ENCODE results near the gene RICTOR. TPM values are rescaled to one million over a fixed set of nuclear protein-coding genes. Genes with fewer than 3 reads are reported as not detected.

The RICTOR gene
- total and polyA plus RNA-seq, 2 donors (not counting 1 experiment from before 2014, with no cell fraction given) = 17.1 to 26.3 TPM

DNA sequence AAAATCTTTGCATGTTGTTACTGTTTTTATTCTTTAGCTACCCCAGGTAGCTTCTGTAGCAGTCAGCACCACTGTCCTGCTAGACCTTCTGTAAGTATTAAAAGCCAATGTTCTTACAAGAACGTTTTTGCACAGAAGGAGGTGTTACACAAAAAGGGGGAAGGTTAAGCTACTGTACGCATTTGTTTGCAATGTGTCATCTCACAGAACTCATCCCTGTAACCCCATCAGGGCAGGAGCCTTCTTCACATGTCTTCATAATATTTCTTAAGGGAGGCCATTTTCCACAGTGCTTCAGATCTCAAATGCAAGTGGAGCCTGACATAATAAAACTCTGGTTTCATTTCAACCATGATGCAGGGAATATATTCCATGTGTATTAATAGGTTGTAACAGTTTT, 160.5 kb downstream of the RICTOR start:
- H4K20me1 ChIP-seq (ENCODE audit: control insufficient read depth, extremely low read depth, insufficient read depth, low read length) = no peaks in the 10 kb centered on the region
- H2AFZ ChIP-seq (ENCODE audit: low read length) = no peak overlapping the region
- H3K4me3 ChIP-seq (replicated peaks in 1 of 4; ENCODE audit: control extremely low read depth in 1 of 4, insufficient read depth in 1 of 4, low read depth in 3 of 4, low read length in 4 of 4) = no peak overlapping the region
- H3K27ac ChIP-seq (ENCODE audit: insufficient read depth, low read length) = no peak overlapping the region
- H3K9me3 ChIP-seq (ENCODE audit: control insufficient read depth, insufficient read depth, low read depth, low read length) = no peaks in the 10 kb centered on the region
- DNase-seq (ENCODE audit: low read depth in 2 of 2) = no peak
- H3K36me3 ChIP-seq (ENCODE audit: control insufficient read depth, insufficient read depth, low read length) = peaks cover 7% of the 10 kb centered on the region
- TF ChIP-seq, protein P1, sequence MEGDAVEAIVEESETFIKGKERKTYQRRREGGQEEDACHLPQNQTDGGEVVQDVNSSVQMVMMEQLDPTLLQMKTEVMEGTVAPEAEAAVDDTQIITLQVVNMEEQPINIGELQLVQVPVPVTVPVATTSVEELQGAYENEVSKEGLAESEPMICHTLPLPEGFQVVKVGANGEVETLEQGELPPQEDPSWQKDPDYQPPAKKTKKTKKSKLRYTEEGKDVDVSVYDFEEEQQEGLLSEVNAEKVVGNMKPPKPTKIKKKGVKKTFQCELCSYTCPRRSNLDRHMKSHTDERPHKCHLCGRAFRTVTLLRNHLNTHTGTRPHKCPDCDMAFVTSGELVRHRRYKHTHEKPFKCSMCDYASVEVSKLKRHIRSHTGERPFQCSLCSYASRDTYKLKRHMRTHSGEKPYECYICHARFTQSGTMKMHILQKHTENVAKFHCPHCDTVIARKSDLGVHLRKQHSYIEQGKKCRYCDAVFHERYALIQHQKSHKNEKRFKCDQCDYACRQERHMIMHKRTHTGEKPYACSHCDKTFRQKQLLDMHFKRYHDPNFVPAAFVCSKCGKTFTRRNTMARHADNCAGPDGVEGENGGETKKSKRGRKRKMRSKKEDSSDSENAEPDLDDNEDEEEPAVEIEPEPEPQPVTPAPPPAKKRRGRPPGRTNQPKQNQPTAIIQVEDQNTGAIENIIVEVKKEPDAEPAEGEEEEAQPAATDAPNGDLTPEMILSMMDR (conservative IDR thresholded peaks at IDR 0.05 in 1 of 2, IDR thresholded peaks at IDR 0.05 in 1 of 2; ENCODE audit: low read depth in 1 of 2, low read length in 2 of 2) = no peak
- H3K79me2 ChIP-seq (ENCODE audit: control insufficient read depth, insufficient read depth, low read length) = no peaks in the 10 kb centered on the region
- H3K4me1 ChIP-seq (ENCODE audit: control insufficient read depth, extremely low read depth, insufficient read depth, low read length) = no peaks in the 10 kb centered on the region
- H3K4me2 ChIP-seq (ENCODE audit: extremely low read depth, insufficient read depth, low read length) = no peak overlapping the region
- H3K27me3 ChIP-seq (ENCODE audit: control insufficient read depth, insufficient read depth, low read length) = no peaks in the 10 kb centered on the region
- no peak overlapping the region for H3K9ac ChIP-seq (ENCODE audit: insufficient read depth, low read length)

DNA sequence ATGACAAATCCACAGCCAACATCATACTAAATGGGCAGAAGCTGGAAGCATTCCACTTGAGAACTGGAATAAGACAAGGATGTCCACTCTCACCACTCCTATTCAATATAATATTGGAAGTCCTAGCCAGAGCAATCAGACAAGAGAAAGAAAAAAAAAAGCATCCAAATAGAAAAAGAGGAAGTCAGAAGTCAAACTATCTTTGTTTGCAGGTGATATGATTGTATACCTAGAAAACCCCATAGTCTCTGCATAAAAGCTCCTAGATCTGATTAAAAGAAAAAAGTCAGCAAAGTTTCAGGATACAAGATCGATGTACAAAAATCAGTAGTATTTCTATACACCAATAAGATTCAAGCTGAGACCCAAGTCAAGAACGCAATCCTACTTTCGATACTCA, 162.3 kb downstream of the RICTOR start:
- no peaks in the 10 kb centered on the region for H3K4me1 ChIP-seq (ENCODE audit: control insufficient read depth, extremely low read depth, insufficient read depth, low read length)
- no peak overlapping the region for H3K27ac ChIP-seq (ENCODE audit: insufficient read depth, low read length)
- no peak overlapping the region for H3K4me3 ChIP-seq (replicated peaks in 1 of 4; ENCODE audit: control extremely low read depth in 1 of 4, insufficient read depth in 1 of 4, low read depth in 3 of 4, low read length in 4 of 4)
- H3K9me3 ChIP-seq (ENCODE audit: control insufficient read depth, insufficient read depth, low read depth, low read length) = no peaks in the 10 kb centered on the region
- no peaks in the 10 kb centered on the region for H4K20me1 ChIP-seq (ENCODE audit: control insufficient read depth, extremely low read depth, insufficient read depth, low read length)
- no peak overlapping the region for H3K4me2 ChIP-seq (ENCODE audit: extremely low read depth, insufficient read depth, low read length)
- DNase-seq (ENCODE audit: low read depth in 2 of 2) = no peak
- H3K27me3 ChIP-seq (ENCODE audit: control insufficient read depth, insufficient read depth, low read length) = no peaks in the 10 kb centered on the region
- no peak overlapping the region for H3K9ac ChIP-seq (ENCODE audit: insufficient read depth, low read length)
- H3K79me2 ChIP-seq (ENCODE audit: control insufficient read depth, insufficient read depth, low read length) = no peaks in the 10 kb centered on the region
- H3K36me3 ChIP-seq (ENCODE audit: control insufficient read depth, insufficient read depth, low read length) = peaks cover 9% of the 10 kb centered on the region
- TF ChIP-seq EZH2 (IDR thresholded peaks at IDR 0.05; ENCODE audit: low read length, missing control alignments) = no peak
- TF ChIP-seq, protein P1 (conservative IDR thresholded peaks at IDR 0.05 in 1 of 2, IDR thresholded peaks at IDR 0.05 in 1 of 2; ENCODE audit: low read depth in 1 of 2, low read length in 2 of 2) = no peak
- no peak overlapping the region for H2AFZ ChIP-seq (ENCODE audit: low read length)

DNA sequence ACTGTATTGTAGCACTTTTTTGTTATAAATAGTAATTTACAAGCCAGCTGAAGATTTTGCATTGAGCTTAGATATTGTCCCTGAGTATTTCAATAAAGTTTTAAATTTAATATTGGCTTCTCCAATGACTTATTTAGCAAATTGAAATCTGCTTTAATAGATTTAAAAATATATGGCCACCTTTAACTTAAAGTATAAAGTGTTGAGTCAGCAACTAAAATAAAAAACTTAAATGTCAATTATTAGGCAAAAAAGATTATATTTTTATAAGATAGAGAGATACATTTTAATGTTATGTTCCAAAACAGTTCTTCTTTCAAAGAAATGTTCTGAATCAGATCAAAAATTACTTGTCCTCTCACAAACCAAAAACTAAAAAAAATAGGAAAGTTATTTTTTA, 167.7 kb downstream of the RICTOR start:
- H3K4me3 ChIP-seq (replicated peaks in 1 of 4; ENCODE audit: control extremely low read depth in 1 of 4, insufficient read depth in 1 of 4, low read depth in 3 of 4, low read length in 4 of 4) = no peak overlapping the region
- no peak for DNase-seq (ENCODE audit: low read depth in 2 of 2)
- TF ChIP-seq, protein P1 (conservative IDR thresholded peaks at IDR 0.05 in 1 of 2, IDR thresholded peaks at IDR 0.05 in 1 of 2; ENCODE audit: low read depth in 1 of 2, low read length in 2 of 2) = no peak
- no peak for TF ChIP-seq EZH2 (IDR thresholded peaks at IDR 0.05; ENCODE audit: low read length, missing control alignments)
- no peak overlapping the region for H3K9ac ChIP-seq (ENCODE audit: insufficient read depth, low read length)
- no peak overlapping the region for H3K27ac ChIP-seq (ENCODE audit: insufficient read depth, low read length)
- H3K27me3 ChIP-seq (ENCODE audit: control insufficient read depth, insufficient read depth, low read length) = no peaks in the 10 kb centered on the region
- no peak overlapping the region for H2AFZ ChIP-seq (ENCODE audit: low read length)
- H4K20me1 ChIP-seq (ENCODE audit: control insufficient read depth, extremely low read depth, insufficient read depth, low read length) = no peaks in the 10 kb centered on the region
- H3K36me3 ChIP-seq (ENCODE audit: control insufficient read depth, insufficient read depth, low read length) = peaks cover 18% of the 10 kb centered on the region
- no peak overlapping the region for H3K4me2 ChIP-seq (ENCODE audit: extremely low read depth, insufficient read depth, low read length)
- no peaks in the 10 kb centered on the region for H3K9me3 ChIP-seq (ENCODE audit: control insufficient read depth, insufficient read depth, low read depth, low read length)
- H3K4me1 ChIP-seq (ENCODE audit: control insufficient read depth, extremely low read depth, insufficient read depth, low read length) = no peaks in the 10 kb centered on the region
- no peaks in the 10 kb centered on the region for H3K79me2 ChIP-seq (ENCODE audit: control insufficient read depth, insufficient read depth, low read length)
